K562 (cell line): Measurements from ENCODE around the gene SPOCK2. TPM values are rescaled to one million over a fixed set of nuclear protein-coding genes. Genes with fewer than 3 reads are reported as not detected.
A peak's percentile ranks its signal among the peaks of the same experiment; 100 is the strongest.

Experiments used
- ATF7 ChIP-seq: fragments of 450-650 bp; IDR thresholded peaks from 2 replicates; pipeline ENCODE4 v1.7.1; 2014; ENCODE audit warnings: mild to moderate bottlenecking, moderate library complexity
- EHMT2 ChIP-seq: fragments of 450-650 bp; IDR thresholded peaks from 2 replicates; pipeline ENCODE4 v1.6.1; 2018; ENCODE audit warnings: antibody characterized with exemption
- GABPB1 ChIP-seq: sonication (generic); formaldehyde crosslinking; IDR thresholded peaks from 2 replicates; pipeline ENCODE4 v1.8.0; 2022; ENCODE audit warnings: mild to moderate bottlenecking, missing genetic modification reagents
- HDAC6 ChIP-seq: IDR thresholded peaks from 2 replicates; pipeline ENCODE4 v1.6.1; 2012; ENCODE audit warnings: low read depth, mild to moderate bottlenecking, control low read depth, inconsistent platforms, low read length, moderate library complexity
- KDM1A ChIP-seq, 2 experiments: fragments of 450-650 bp; IDR thresholded peaks; 2 replicates each; pipeline ENCODE4 v1.6.1; 2016; ENCODE audit warnings: mild to moderate bottlenecking in 2 of 2
- NFE2 ChIP-seq: IDR thresholded peaks from 2 replicates; pipeline ENCODE4 v1.6.1; 2014; ENCODE audit warnings: antibody characterized with exemption, low read depth
- RBM22 ChIP-seq: fragments of 200-400 bp; formaldehyde crosslinking; IDR thresholded peaks from 2 replicates; pipeline ENCODE4 v1.6.1; 2018; ENCODE audit warnings: low read length, low read depth; ENCODE audit not compliant: poor library complexity, severe bottlenecking
- SMAD1 ChIP-seq: fragments of 150-350 bp; IDR thresholded peaks from 2 replicates; pipeline ENCODE4 v1.6.1; 2014; ENCODE audit warnings: low read length, low read depth; ENCODE audit not compliant: partially characterized antibody
- SMARCB1 ChIP-seq: IDR thresholded peaks from 2 replicates; pipeline ENCODE4 v1.6.1; 2011; ENCODE audit warnings: improper control_type of control experiment, low read depth; ENCODE audit not compliant: insufficient read length
- TEAD1 ChIP-seq, 2 experiments: fragments of 450-650 bp in 1 of 2; sonication (generic) in 1 of 2; formaldehyde crosslinking; IDR thresholded peaks; 2 replicates each; pipeline versions ENCODE4 v1.4.0 to v1.8.0; 2020 to 2022; ENCODE audit warnings: mild to moderate bottlenecking in 2 of 2, missing genetic modification reagents in 1 of 2
- TOE1 ChIP-seq, 2 experiments: fragments of 450-650 bp in 1 of 2; sonication (generic) in 1 of 2; formaldehyde crosslinking in 1 of 2; IDR thresholded peaks; 2 replicates each; pipeline versions ENCODE4 v1.7.1 to v1.8.0; 2016 to 2022; ENCODE audit warnings: borderline replicate concordance in 2 of 2, mild to moderate bottlenecking in 2 of 2, antibody characterized with exemption in 1 of 2, inconsistent platforms in 1 of 2, low read depth in 1 of 2, missing genetic modification reagents in 1 of 2, moderate library complexity in 1 of 2
- ZNF431 ChIP-seq: sonication (generic); formaldehyde crosslinking; IDR thresholded peaks from 2 replicates; pipeline ENCODE4 v1.8.0; 2022; ENCODE audit warnings: mild to moderate bottlenecking, missing genetic modification reagents
- ZNF766 ChIP-seq: fragments of 200-800 bp; sonication (Bioruptor generic); conservative IDR thresholded peaks from 2 replicates; pipeline ENCODE4 v1.6.1; 2016; ENCODE audit warnings: missing genetic modification characterization, missing compliant biosample characterization
- polyA plus RNA-seq, 8 experiments: library from polyadenylated mRNA; depleted of rRNA in 4 of 8; stranded (reverse) in 5 of 8; unstranded in 3 of 8; fragments of >200 nt; fragmentation: Nextera tagmentation in 2 of 8; fragmentation: Illumina TruSeq in 1 of 8; extraction: Ambion mirVana in 2 of 8; extraction: Trizol in 1 of 8; gene quantifications; 2 replicates each; pipeline versions ENCODE4 v1.2.1 to v1.2.3, GENCODE V29; 2011 to 2014; ENCODE audit warnings: inconsistent platforms in 1 of 8, missing spikeins in 1 of 8
- total RNA-seq, 7 experiments: library from RNA; depleted of rRNA in 6 of 7; stranded (reverse); fragments of >200 nt in 6 of 7; fragmentation: Illumina TruSeq in 2 of 7; extraction: Trizol in 2 of 7; gene quantifications; 2 replicates each; pipeline versions ENCODE4 v1.2.1 to v1.2.3, GENCODE V29; 2011 to 2021; ENCODE audit warnings: low replicate concordance in 1 of 7
- TF ChIP-seq, protein P1 (sequence below): fragments of 150-350 bp; IDR thresholded peaks from 2 replicates; pipeline ENCODE4 v1.6.1; 2014; ENCODE audit warnings: low read depth, mild to moderate bottlenecking, low read length, borderline replicate concordance
- TF ChIP-seq, protein P2 (sequence below): sonication (generic); formaldehyde crosslinking; IDR thresholded peaks from 2 replicates; pipeline ENCODE4 v1.8.1; 2023; ENCODE audit warnings: mild to moderate bottlenecking, missing genetic modification reagents
- TF ChIP-seq, protein P3 (sequence below): fragments of 250-450 bp; sonication (Bioruptor Pico); IDR thresholded peaks from 2 replicates; pipeline ENCODE4 v1.8.0; 2022; ENCODE audit warnings: moderate library complexity, mild to moderate bottlenecking, inconsistent platforms
- TF ChIP-seq, protein P4 (sequence below): IDR thresholded peaks from 3 replicates; pipeline ENCODE4 v1.6.1; 2011; ENCODE audit warnings: borderline replicate concordance, mild to moderate bottlenecking, moderate library complexity; ENCODE audit not compliant: insufficient read length; ENCODE audit errors: extremely low read depth

The SPOCK2 gene
- total and polyA plus RNA-seq, 9 of the 15 experiments (the other 6 are each of a cell fraction or from before 2014, with no cell fraction given) = 0.04 to 0.86 (median 0.11) TPM; not detected in 2

DNA sequence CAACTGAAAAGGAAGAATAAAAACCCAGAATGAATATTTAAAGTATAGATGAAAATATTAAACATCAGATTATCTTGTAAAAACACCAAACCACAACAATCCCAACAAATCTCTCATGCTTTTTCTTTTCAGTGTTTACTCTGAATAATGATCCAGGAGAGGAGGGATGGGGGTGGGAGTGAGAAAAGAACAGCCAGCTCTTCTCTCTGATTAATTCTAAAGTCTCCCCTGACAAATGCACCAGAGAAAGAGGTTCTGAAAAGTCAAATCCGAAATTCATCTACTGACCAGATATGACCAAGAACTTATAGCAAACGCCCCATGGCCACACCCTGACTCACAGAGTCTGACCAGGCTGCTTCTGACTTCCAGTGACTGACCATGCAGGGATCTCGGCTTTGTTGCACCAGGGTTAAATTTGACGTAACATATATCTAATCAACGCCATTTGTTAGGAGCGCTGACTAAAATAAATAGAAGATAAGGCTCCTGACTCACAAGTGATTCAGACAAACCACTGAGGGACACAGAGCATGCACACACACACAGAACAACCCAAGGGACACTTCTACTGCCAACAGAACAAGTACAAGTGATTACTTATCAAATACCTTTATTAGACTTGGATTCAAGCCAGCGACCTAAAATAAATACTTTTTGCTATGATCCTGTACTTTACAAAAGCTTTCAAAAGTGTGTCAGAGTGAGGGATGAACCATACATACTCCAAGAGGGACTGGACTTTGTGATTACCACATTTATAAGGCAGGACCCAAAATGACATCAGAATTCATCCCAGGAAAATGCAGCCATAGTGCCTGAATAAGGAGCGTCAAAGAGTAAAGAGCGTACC, 9.3 kb upstream of the SPOCK2 start (continued):
- TF ChIP-seq SMARCB1 (no peak), RBM22 (no peak), SMAD1 (peak; percentile 33), KDM1A (IDR thresholded peaks at IDR 0.05) (peak; percentile 64 to 72; a peak in 3 of 4 replicates), TEAD1 (CRISPR knock-in tag; IDR thresholded peaks at IDR 0.05) (peak in 1 of 2 experiments; percentile 60; a peak in 1 of 4 replicates), GABPB1 (peak; percentile 18; the same call in 1 of the 2 replicates), NFE2 (peak; percentile 45; the same call in 1 of the 2 replicates), EHMT2 (no peak), ATF7 (peak; percentile 74), TOE1 (IDR thresholded peaks at IDR 0.05; ENCODE audit: borderline replicate concordance) (no peak), TOE1 (CRISPR knock-in tag; IDR thresholded peaks at IDR 0.05; ENCODE audit: borderline replicate concordance, low read depth) (no peak), ZNF766 (no peak), HDAC6 (no peak), ZNF431 (CRISPR knock-in tag) (no peak)
- TF ChIP-seq, protein P1, sequence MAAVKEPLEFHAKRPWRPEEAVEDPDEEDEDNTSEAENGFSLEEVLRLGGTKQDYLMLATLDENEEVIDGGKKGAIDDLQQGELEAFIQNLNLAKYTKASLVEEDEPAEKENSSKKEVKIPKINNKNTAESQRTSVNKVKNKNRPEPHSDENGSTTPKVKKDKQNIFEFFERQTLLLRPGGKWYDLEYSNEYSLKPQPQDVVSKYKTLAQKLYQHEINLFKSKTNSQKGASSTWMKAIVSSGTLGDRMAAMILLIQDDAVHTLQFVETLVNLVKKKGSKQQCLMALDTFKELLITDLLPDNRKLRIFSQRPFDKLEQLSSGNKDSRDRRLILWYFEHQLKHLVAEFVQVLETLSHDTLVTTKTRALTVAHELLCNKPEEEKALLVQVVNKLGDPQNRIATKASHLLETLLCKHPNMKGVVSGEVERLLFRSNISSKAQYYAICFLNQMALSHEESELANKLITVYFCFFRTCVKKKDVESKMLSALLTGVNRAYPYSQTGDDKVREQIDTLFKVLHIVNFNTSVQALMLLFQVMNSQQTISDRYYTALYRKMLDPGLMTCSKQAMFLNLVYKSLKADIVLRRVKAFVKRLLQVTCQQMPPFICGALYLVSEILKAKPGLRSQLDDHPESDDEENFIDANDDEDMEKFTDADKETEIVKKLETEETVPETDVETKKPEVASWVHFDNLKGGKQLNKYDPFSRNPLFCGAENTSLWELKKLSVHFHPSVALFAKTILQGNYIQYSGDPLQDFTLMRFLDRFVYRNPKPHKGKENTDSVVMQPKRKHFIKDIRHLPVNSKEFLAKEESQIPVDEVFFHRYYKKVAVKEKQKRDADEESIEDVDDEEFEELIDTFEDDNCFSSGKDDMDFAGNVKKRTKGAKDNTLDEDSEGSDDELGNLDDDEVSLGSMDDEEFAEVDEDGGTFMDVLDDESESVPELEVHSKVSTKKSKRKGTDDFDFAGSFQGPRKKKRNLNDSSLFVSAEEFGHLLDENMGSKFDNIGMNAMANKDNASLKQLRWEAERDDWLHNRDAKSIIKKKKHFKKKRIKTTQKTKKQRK = no peak
- TF ChIP-seq, protein P2, sequence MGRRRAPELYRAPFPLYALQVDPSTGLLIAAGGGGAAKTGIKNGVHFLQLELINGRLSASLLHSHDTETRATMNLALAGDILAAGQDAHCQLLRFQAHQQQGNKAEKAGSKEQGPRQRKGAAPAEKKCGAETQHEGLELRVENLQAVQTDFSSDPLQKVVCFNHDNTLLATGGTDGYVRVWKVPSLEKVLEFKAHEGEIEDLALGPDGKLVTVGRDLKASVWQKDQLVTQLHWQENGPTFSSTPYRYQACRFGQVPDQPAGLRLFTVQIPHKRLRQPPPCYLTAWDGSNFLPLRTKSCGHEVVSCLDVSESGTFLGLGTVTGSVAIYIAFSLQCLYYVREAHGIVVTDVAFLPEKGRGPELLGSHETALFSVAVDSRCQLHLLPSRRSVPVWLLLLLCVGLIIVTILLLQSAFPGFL (CRISPR knock-in tag) = no peak
- TF ChIP-seq, protein P3, sequence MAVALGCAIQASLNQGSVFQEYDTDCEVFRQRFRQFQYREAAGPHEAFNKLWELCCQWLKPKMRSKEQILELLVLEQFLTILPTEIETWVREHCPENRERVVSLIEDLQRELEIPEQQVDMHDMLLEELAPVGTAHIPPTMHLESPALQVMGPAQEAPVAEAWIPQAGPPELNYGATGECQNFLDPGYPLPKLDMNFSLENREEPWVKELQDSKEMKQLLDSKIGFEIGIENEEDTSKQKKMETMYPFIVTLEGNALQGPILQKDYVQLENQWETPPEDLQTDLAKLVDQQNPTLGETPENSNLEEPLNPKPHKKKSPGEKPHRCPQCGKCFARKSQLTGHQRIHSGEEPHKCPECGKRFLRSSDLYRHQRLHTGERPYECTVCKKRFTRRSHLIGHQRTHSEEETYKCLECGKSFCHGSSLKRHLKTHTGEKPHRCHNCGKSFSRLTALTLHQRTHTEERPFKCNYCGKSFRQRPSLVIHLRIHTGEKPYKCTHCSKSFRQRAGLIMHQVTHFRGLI (CRISPR knock-in tag) = no peak
- TF ChIP-seq, protein P4, sequence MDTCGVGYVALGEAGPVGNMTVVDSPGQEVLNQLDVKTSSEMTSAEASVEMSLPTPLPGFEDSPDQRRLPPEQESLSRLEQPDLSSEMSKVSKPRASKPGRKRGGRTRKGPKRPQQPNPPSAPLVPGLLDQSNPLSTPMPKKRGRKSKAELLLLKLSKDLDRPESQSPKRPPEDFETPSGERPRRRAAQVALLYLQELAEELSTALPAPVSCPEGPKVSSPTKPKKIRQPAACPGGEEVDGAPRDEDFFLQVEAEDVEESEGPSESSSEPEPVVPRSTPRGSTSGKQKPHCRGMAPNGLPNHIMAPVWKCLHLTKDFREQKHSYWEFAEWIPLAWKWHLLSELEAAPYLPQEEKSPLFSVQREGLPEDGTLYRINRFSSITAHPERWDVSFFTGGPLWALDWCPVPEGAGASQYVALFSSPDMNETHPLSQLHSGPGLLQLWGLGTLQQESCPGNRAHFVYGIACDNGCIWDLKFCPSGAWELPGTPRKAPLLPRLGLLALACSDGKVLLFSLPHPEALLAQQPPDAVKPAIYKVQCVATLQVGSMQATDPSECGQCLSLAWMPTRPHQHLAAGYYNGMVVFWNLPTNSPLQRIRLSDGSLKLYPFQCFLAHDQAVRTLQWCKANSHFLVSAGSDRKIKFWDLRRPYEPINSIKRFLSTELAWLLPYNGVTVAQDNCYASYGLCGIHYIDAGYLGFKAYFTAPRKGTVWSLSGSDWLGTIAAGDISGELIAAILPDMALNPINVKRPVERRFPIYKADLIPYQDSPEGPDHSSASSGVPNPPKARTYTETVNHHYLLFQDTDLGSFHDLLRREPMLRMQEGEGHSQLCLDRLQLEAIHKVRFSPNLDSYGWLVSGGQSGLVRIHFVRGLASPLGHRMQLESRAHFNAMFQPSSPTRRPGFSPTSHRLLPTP = no peak
